HG02970 (cell line): Measurements from ENCODE around the gene MLYCD.

ENCODE experiments used
- ATAC-seq: cut with Tn5 transposase; IDR thresholded peaks from one replicate; pipeline ENCODE4 v1.9.1; 2021; ENCODE audit warnings: mild to moderate bottlenecking, moderate library complexity, moderate number of reproducible peaks; ENCODE audit not compliant: unreplicated experiment, low FRiP score

The MLYCD gene

GRCh38 chr16:83952940-83953795 is 54.3 kb downstream of the MLYCD start, which contains the start of gene OSGIN1:
Gene OSGIN1, plus strand, starts transcription at chr16:83953240. Its CDS starts 4,432 bp downstream, at chr16:83957672.
- ATAC-seq: no peak

- no peak for ATAC-seq
Observed at GRCh38 chr16:83953796-83954576, 55.1 kb downstream of the MLYCD start.

GRCh38 chr16:83954577-83955016 is 55.7 kb downstream of the MLYCD start:
- no peak for ATAC-seq

GRCh38 chr16:83955218-83956130 is 56.6 kb downstream of the MLYCD start:
- ATAC-seq: no peak

GRCh38 chr16:83956336-83957289 is 57.7 kb downstream of the MLYCD start:
- ATAC-seq: no peak

- ATAC-seq: no peak
Observed at GRCh38 chr16:83957296-83957855, 58.5 kb downstream of the MLYCD start.

- ATAC-seq: no peak
Observed at GRCh38 chr16:83958137-83958845, 59.4 kb downstream of the MLYCD start.

- no peak for ATAC-seq
Observed at GRCh38 chr16:83958846-83959565, 60.1 kb downstream of the MLYCD start.

GRCh38 chr16:83959656-83960434 is 60.9 kb downstream of the MLYCD start:
- ATAC-seq: no peak

- no peak for ATAC-seq
Observed at GRCh38 chr16:83960521-83961249, 61.8 kb downstream of the MLYCD start.

- ATAC-seq: no peak
Observed at GRCh38 chr16:83961591-83961990, 62.7 kb downstream of the MLYCD start.

GRCh38 chr16:83963277-83964119 is 64.6 kb downstream of the MLYCD start:
- ATAC-seq: no peak

- ATAC-seq: no peak
Observed at GRCh38 chr16:83964684-83965443, 65.9 kb downstream of the MLYCD start.

GRCh38 chr16:83965444-83966152 is 66.7 kb downstream of the MLYCD start:
- ATAC-seq: no peak
